ENCODE measurements around the gene OR6K6. TPM values are rescaled to one million over a fixed set of nuclear protein-coding genes. Genes with fewer than 3 reads are reported as not detected.

Gene OR6K6
- total RNA-seq, 1 donor from 2014 or later, result not detected

- no peak for DNase-seq (ENCODE audit: low spot score)
These were observed 46.9 kb downstream of the OR6K6 start for GRCh38 chr1:158801396-158801795.

GRCh38 chr1:158803678-158804077 lies 49.2 kb downstream of the OR6K6 start:
- DNase-seq (ENCODE audit: low spot score), result no peak

Other genes with a start within 250 kb of the OR6K6 start
- gene OR6Y1, start 200.3 kb upstream of the OR6K6 start, total RNA-seq, result not detected
- gene OR6P1, start 184.1 kb upstream of the OR6K6 start, total RNA-seq, result not detected
- not detected for gene OR10X1, start 174.8 kb upstream of the OR6K6 start, total RNA-seq
- gene OR10Z1, start 149.5 kb upstream of the OR6K6 start, total RNA-seq, result not detected
- gene SPTA1, start 68.0 kb upstream of the OR6K6 start, total RNA-seq, result 0.55 TPM
- gene OR6K2, start 54.1 kb upstream of the OR6K6 start, total RNA-seq, result not detected
- gene OR6K3, start 34.0 kb upstream of the OR6K6 start, total RNA-seq, result not detected
- not detected for gene OR6N1, start 17.5 kb downstream of the OR6K6 start, total RNA-seq
- gene OR6N2, start 26.5 kb downstream of the OR6K6 start, total RNA-seq, result not detected
- gene MNDA, start 76.6 kb downstream of the OR6K6 start, total RNA-seq, result 23.8 TPM
- 1.4 TPM for gene PYHIN1, start 176.8 kb downstream of the OR6K6 start, total RNA-seq